Measurements from ENCODE around the gene ULK3.
A peak's percentile ranks its signal among the peaks of the same experiment; 100 is the strongest.

Gene ULK3

DNA sequence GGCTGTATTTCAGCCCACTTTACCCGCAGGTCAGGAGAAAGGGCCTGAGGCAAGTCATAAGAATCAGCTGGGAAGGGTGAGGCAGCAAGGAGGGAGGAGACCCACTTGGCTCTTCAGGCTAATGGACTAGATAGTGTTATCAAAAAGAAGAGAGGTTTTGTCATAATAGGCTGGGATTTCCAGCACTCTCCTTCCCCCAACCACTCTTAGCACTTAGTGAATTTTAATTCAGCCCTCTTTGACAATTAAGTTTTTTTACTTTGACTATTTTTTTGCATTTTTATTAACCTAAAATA is 47.7 kb upstream of the ULK3 start:
- H3F3A ChIP-seq (ENCODE audit: control insufficient read depth, insufficient read depth), result no peaks in the 10 kb centered on the region
- H3K4me2 ChIP-seq (ENCODE audit: low read length), result peak overlapping the region; percentile 95
- no peaks in the 10 kb centered on the region for H3K27me3 ChIP-seq (ENCODE audit: control insufficient read depth, low read length)
- H3K4me3 ChIP-seq (ENCODE audit: low read length), result peak overlapping the region; percentile 89
- no peaks in the 10 kb centered on the region for H3K9me2 ChIP-seq (replicated peaks; ENCODE audit: control insufficient read depth, low read length)
- H3K36me3 ChIP-seq (ENCODE audit: control insufficient read depth, low read length), result peaks cover 28% of the 10 kb centered on the region
- H3K4me1 ChIP-seq (ENCODE audit: control insufficient read depth, low read length), result peaks cover 27% of the 10 kb centered on the region
- no peaks in the 10 kb centered on the region for H4K20me1 ChIP-seq (ENCODE audit: control insufficient read depth, insufficient read depth, low read depth, low read length)
- peaks cover 14% of the 10 kb centered on the region for H3K79me2 ChIP-seq (ENCODE audit: control insufficient read depth, low read length)
- H3K9me3 ChIP-seq (ENCODE audit: control insufficient read depth, insufficient read depth, low read length), result no peaks in the 10 kb centered on the region
- H3K27ac ChIP-seq (ENCODE audit: low read depth, low read length), result no peak overlapping the region
- TF ChIP-seq CTCF (IDR thresholded peaks at IDR 0.05; ENCODE audit: low read depth, low read length, poor library complexity, severe bottlenecking) (no peak), EZH2phosphoT487 (IDR thresholded peaks at IDR 0.05; ENCODE audit: borderline replicate concordance, low read length) (no peak)

- TF ChIP-seq CTCF (IDR thresholded peaks at IDR 0.05; ENCODE audit: low read depth, low read length, poor library complexity, severe bottlenecking) (no peak), EZH2phosphoT487 (IDR thresholded peaks at IDR 0.05; ENCODE audit: borderline replicate concordance, low read length) (no peak)
- Histone ChIP-seq H3K4me2 (ENCODE audit: low read length) (peak within 1 kb of the TSS; percentile 95), H3K27me3 (ENCODE audit: control insufficient read depth, low read length) (no peaks in the 10 kb centered on the region), H3K4me1 (ENCODE audit: control insufficient read depth, low read length) (peaks cover 27% of the 10 kb centered on the region), H3K79me2 (ENCODE audit: control insufficient read depth, low read length) (peaks cover 14% of the 10 kb centered on the region), H3F3A (ENCODE audit: control insufficient read depth, insufficient read depth) (no peaks in the 10 kb centered on the region), H3K9me3 (ENCODE audit: control insufficient read depth, insufficient read depth, low read length) (no peaks in the 10 kb centered on the region), H3K4me3 (ENCODE audit: low read length) (peak within 1 kb of the TSS; percentile 89), H3K36me3 (ENCODE audit: control insufficient read depth, low read length) (peaks cover 28% of the 10 kb centered on the region), H3K27ac (ENCODE audit: low read depth, low read length) (no peak within 1 kb of the TSS), H3K9me2 (replicated peaks; ENCODE audit: control insufficient read depth, low read length) (no peaks in the 10 kb centered on the region), H4K20me1 (ENCODE audit: control insufficient read depth, insufficient read depth, low read depth, low read length) (no peaks in the 10 kb centered on the region)
Observed at GRCh38 chr15:74889883-74890664, 47.1 kb upstream of the ULK3 start, which contains the start of gene MPI. TSS of gene MPI (plus strand) at chr15:74890042. CDS start at chr15:74890074, 32 bp downstream.

DNA sequence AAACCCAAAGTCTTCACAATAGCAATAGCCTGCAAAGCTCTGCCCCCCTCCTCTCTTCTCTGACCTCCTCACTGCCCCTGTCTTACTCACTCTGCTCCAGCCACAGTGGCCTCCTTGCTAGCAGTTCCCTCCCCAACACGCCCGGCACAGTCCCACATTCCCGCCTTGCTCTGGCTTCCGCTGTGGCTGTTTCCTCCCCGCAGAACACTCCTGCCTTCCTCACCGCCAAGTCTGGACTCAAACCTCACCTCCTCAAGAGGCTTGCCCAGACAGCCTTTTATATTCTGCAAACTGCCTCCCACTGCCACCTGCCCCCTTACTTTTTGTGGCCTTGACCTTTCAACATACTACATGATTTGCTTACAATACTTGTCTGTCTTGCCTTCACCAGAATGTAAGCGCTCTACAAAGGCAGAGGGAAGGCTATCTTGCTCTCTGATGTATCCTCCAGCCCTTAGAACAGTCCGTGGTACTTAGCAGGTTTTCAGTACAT is 46.5 kb upstream of the ULK3 start:
- Histone ChIP-seq H3K27me3 (ENCODE audit: control insufficient read depth, low read length) (no peaks in the 10 kb centered on the region), H3K9me2 (replicated peaks; ENCODE audit: control insufficient read depth, low read length) (no peaks in the 10 kb centered on the region), H3K4me2 (ENCODE audit: low read length) (peak overlapping the region; percentile 95), H3K79me2 (ENCODE audit: control insufficient read depth, low read length) (peaks cover 14% of the 10 kb centered on the region), H3F3A (ENCODE audit: control insufficient read depth, insufficient read depth) (no peaks in the 10 kb centered on the region), H3K4me3 (ENCODE audit: low read length) (peak overlapping the region; percentile 89), H3K4me1 (ENCODE audit: control insufficient read depth, low read length) (peaks cover 28% of the 10 kb centered on the region), H3K9me3 (ENCODE audit: control insufficient read depth, insufficient read depth, low read length) (no peaks in the 10 kb centered on the region), H3K36me3 (ENCODE audit: control insufficient read depth, low read length) (peaks cover 28% of the 10 kb centered on the region), H3K27ac (ENCODE audit: low read depth, low read length) (no peak overlapping the region), H4K20me1 (ENCODE audit: control insufficient read depth, insufficient read depth, low read depth, low read length) (no peaks in the 10 kb centered on the region)
- TF ChIP-seq CTCF (IDR thresholded peaks at IDR 0.05; ENCODE audit: low read depth, low read length, poor library complexity, severe bottlenecking) (no peak), EZH2phosphoT487 (IDR thresholded peaks at IDR 0.05; ENCODE audit: borderline replicate concordance, low read length) (no peak)
